Measurements from ENCODE around the gene MAB21L2. TPM values are rescaled to one million over a fixed set of nuclear protein-coding genes. Genes with fewer than 3 reads are reported as not detected.
A peak's percentile ranks its signal among the peaks of the same experiment; 100 is the strongest.

MAB21L2 gene
- polyA plus RNA-seq, 1 donor: 24.5 TPM

DNA sequence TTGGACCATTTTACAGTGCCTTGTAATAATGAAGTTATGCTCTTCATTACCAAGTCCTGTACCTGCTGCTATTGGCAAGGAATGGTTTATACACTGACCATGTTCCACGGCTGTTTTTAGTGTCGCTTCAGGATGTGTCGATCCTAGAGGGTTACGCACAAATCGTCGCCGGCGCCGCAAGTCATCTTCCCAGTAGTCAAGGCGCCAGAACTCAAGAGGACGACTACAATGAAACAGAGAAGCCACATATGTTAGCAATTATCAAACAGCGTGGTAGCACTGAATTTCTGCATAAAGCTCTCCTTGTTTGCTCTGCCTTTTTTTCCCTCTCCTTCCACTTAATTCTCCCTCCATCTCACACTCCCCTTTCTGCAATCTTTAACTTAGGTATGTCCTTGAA lies 17.0 kb downstream of the MAB21L2 start:
- H3K27ac ChIP-seq (ENCODE audit: low read length): no peak overlapping the region
- H3K4me3 ChIP-seq (ENCODE audit: low read length): no peak overlapping the region
- WGBS (ENCODE audit: insufficient coverage, low lambda C conversion rate): 100% methylated on average over 4 of the region's 12 CpGs

DNA sequence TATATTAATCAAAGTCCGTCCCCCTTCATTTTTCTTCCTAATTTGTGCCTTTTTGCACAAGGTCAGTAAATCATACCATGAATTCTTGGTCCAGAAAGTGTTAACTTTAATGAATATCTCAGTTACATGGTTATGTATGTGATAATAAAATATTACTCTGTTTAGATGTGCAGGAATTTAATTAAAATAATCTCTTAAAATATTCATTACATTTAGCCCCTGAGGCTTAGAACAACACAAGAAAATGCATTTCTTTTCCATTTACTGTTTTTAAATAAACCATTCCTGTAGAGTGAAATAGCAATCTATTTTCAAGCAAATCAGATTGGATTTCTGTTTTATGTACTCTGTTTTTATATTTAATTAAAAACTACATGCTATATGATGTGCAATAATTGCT lies 17.6 kb downstream of the MAB21L2 start:
- no peaks in the 10 kb centered on the region for H3K9me3 ChIP-seq (ENCODE audit: control insufficient read depth, low read depth, low read length)
- H3K27me3 ChIP-seq (ENCODE audit: control insufficient read depth, insufficient read depth, low read length): no peaks in the 10 kb centered on the region
- peaks cover 5% of the 10 kb centered on the region for H3K36me3 ChIP-seq (ENCODE audit: control insufficient read depth, insufficient read depth, low read length)
- no peak overlapping the region for H3K4me3 ChIP-seq (ENCODE audit: low read length)
- H3K27ac ChIP-seq (ENCODE audit: low read length): no peak overlapping the region
- DNase-seq: no peak
- 100% methylated on average over 1 of the region's 1 CpG for WGBS (ENCODE audit: insufficient coverage, low lambda C conversion rate)
- H3K4me1 ChIP-seq (ENCODE audit: control insufficient read depth, insufficient read depth, low read length): no peaks in the 10 kb centered on the region

More for the DNA sequence above, 17.0 kb downstream of the MAB21L2 start:
- Histone ChIP-seq H3K27me3 (ENCODE audit: control insufficient read depth, insufficient read depth, low read length) (no peaks in the 10 kb centered on the region), H3K36me3 (ENCODE audit: control insufficient read depth, insufficient read depth, low read length) (peaks cover 5% of the 10 kb centered on the region), H3K9me3 (ENCODE audit: control insufficient read depth, low read depth, low read length) (no peaks in the 10 kb centered on the region), H3K4me1 (ENCODE audit: control insufficient read depth, insufficient read depth, low read length) (no peaks in the 10 kb centered on the region)
- DNase-seq: no peak

DNA sequence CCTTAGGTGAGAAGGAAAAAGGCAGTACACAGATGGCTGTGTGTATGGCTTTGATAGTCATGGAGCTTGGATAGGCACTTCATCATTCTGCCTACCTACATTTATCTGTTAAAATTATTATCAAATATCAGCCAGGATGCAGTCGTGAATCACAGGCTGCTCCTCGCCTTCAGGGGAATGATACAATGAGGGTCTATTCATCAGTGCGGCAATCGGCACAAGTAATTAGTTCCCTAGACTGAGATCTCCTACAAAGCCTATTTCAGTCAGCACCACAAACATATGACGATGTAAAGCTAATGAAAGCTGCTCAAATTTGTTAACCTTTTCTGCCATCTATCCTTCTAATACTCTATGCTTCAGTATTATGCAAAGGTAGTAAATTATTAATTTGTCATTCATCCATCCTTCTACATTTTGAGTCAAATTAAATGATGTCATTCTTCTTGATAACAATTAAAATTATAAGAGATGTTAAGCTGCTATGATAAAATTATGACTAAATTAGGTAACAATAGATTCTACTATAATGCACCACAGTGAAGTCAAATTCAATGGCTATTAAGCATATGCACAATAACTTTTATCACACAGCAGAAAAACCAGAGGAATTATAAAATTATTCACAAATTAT lies 19.0 kb downstream of the MAB21L2 start:
- H3K9me3 ChIP-seq (ENCODE audit: control insufficient read depth, low read depth, low read length): no peaks in the 10 kb centered on the region
- H3K4me3 ChIP-seq (ENCODE audit: low read length): no peak overlapping the region
- peaks cover 4% of the 10 kb centered on the region for H3K36me3 ChIP-seq (ENCODE audit: control insufficient read depth, insufficient read depth, low read length)
- H3K4me1 ChIP-seq (ENCODE audit: control insufficient read depth, insufficient read depth, low read length): no peaks in the 10 kb centered on the region
- DNase-seq: no peak
- H3K27me3 ChIP-seq (ENCODE audit: control insufficient read depth, insufficient read depth, low read length): no peaks in the 10 kb centered on the region
- no CpG with 5 or more reads among the region's 5 CpGs for WGBS (ENCODE audit: insufficient coverage, low lambda C conversion rate)
- H3K27ac ChIP-seq (ENCODE audit: low read length): no peak overlapping the region

- WGBS (ENCODE audit: insufficient coverage, low lambda C conversion rate): no CpG with 5 or more reads among the region's 3 CpGs
- no peak for DNase-seq
These were observed 27.2 kb downstream of the MAB21L2 start for GRCh38 chr4:150609131-150609530.

DNA sequence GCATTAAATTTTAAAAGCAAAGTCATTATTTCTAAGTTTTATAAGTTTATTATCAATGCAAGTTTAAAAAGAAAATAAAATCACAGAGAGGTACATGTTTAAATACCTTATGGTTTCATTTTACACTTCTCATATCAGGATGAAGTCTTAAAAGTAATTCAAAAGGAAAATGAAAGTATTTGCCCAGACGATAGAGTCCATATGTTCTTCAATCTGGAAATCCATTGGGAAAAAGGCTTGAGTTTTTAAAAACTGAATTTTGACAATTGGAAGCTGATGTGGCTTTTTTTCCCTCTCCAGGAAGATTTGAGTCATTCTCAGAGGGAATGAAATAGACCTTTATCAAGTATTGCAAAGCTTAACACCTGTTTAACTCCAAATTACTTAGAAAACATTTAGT lies 37.1 kb downstream of the MAB21L2 start:
- Histone ChIP-seq H3K4me3 (ENCODE audit: low read length) (no peak overlapping the region), H3K9me3 (ENCODE audit: control insufficient read depth, low read depth, low read length) (no peaks in the 10 kb centered on the region), H3K27ac (ENCODE audit: low read length) (no peak overlapping the region), H3K27me3 (ENCODE audit: control insufficient read depth, insufficient read depth, low read length) (no peaks in the 10 kb centered on the region), H3K4me1 (ENCODE audit: control insufficient read depth, insufficient read depth, low read length) (no peaks in the 10 kb centered on the region), H3K36me3 (ENCODE audit: control insufficient read depth, insufficient read depth, low read length) (no peaks in the 10 kb centered on the region)
- DNase-seq: peak in 1 of 2 donors; percentile 12
- WGBS (ENCODE audit: insufficient coverage, low lambda C conversion rate): no CpG with 5 or more reads among the region's 1 CpG

More at GRCh38 chr4:150609131-150609530, 27.2 kb downstream of the MAB21L2 start:
- no peak overlapping the region for H3K27ac ChIP-seq (ENCODE audit: low read length)
- no peaks in the 10 kb centered on the region for H3K4me1 ChIP-seq (ENCODE audit: control insufficient read depth, insufficient read depth, low read length)
- no peaks in the 10 kb centered on the region for H3K9me3 ChIP-seq (ENCODE audit: control insufficient read depth, low read depth, low read length)
- H3K4me3 ChIP-seq (ENCODE audit: low read length): no peak overlapping the region
- no peaks in the 10 kb centered on the region for H3K27me3 ChIP-seq (ENCODE audit: control insufficient read depth, insufficient read depth, low read length)
- H3K36me3 ChIP-seq (ENCODE audit: control insufficient read depth, insufficient read depth, low read length): no peaks in the 10 kb centered on the region

DNA sequence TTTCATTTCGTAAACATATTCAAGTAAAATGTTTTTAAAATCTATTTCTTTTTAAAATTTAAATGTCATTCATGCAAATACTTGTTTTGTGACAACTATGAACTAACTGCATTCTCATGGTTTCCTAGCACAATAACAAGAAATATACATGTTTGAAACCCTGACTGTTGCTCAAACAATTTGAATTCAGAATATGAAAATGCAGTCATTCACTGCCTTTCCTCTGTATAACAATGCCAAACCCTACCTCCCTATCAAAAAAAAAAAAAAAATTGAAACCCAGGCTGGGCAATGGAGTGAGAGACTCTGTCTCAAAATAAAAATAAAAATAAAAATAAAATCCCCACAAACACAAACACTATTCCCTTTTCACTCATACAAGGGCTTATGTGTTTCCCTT lies 42.1 kb downstream of the MAB21L2 start:
- no peak overlapping the region for H3K4me3 ChIP-seq (ENCODE audit: low read length)
- 100% methylated on average over 1 of the region's 1 CpG for WGBS (ENCODE audit: insufficient coverage, low lambda C conversion rate)

DNA sequence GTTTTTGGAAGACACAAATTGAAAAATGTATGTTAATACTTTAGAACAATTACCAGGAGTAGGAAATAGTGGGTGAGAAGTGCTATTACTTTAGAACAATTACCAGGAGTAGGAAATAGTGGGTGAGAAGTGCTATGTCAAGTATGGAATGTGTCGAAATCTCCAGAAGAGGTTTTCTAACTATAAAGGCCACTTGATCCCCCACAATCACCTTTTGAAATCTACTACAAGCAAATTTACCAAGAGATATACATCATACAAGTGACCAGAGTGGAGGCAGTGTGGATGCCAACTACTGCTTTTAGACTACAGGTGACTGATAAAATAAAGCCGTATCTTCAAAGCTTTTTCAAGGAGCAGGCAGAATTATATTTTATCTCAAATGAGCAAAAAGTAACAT lies 43.1 kb downstream of the MAB21L2 start:
- Histone ChIP-seq H3K9me3 (ENCODE audit: control insufficient read depth, low read depth, low read length) (no peaks in the 10 kb centered on the region), H3K4me1 (ENCODE audit: control insufficient read depth, insufficient read depth, low read length) (no peaks in the 10 kb centered on the region), H3K36me3 (ENCODE audit: control insufficient read depth, insufficient read depth, low read length) (no peaks in the 10 kb centered on the region), H3K4me3 (ENCODE audit: low read length) (no peak overlapping the region), H3K27me3 (ENCODE audit: control insufficient read depth, insufficient read depth, low read length) (no peaks in the 10 kb centered on the region), H3K27ac (ENCODE audit: low read length) (no peak overlapping the region)
- WGBS (ENCODE audit: insufficient coverage, low lambda C conversion rate): 100% methylated on average over 1 of the region's 2 CpGs
- no peak for DNase-seq

More for the DNA sequence above, 42.1 kb downstream of the MAB21L2 start:
- DNase-seq: no peak
- Histone ChIP-seq H3K27ac (ENCODE audit: low read length) (no peak overlapping the region), H3K27me3 (ENCODE audit: control insufficient read depth, insufficient read depth, low read length) (no peaks in the 10 kb centered on the region), H3K4me1 (ENCODE audit: control insufficient read depth, insufficient read depth, low read length) (no peaks in the 10 kb centered on the region), H3K36me3 (ENCODE audit: control insufficient read depth, insufficient read depth, low read length) (no peaks in the 10 kb centered on the region), H3K9me3 (ENCODE audit: control insufficient read depth, low read depth, low read length) (no peaks in the 10 kb centered on the region)

DNA sequence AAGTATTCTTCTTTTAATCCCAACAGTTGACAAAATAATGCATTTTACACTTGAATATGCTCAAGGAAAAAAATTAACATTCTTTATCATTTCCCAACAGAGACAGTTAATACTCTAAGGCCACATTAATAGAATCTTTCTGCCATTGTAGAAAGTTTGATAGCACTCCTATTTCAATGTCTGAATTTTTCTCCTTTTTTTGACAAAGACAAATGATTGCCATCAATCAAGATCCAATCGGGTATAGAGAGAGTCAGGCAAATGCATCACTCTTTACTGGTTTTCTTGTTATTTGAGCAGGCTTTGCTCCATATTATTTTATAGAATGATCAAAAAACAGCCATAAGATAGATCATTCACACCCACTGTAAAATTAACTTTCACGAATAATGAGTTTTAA lies 46.1 kb downstream of the MAB21L2 start:
- H3K27ac ChIP-seq (ENCODE audit: low read length): no peak overlapping the region
- no peaks in the 10 kb centered on the region for H3K27me3 ChIP-seq (ENCODE audit: control insufficient read depth, insufficient read depth, low read length)
- no CpG with 5 or more reads among the region's 2 CpGs for WGBS (ENCODE audit: insufficient coverage, low lambda C conversion rate)

DNA sequence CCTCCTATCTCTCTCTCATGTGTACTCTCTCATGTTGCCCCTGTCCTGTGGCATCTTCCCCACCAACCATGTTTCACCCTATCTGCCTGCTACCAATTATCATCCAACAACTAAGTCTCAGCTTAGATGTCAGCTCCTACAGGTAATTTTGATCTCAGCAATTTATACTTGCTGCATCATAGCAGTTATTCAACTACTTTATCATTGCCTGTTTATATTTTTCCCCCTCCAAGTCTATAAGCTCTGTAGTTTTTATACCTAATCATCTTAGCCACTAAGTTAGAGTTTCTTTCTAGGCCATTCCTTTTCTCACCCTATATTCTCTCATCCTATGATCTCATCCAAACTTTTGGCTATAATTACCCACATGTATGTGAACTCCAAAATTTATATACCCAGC lies 50.7 kb downstream of the MAB21L2 start:
- no peak overlapping the region for H3K4me3 ChIP-seq (ENCODE audit: low read length)
- H3K36me3 ChIP-seq (ENCODE audit: control insufficient read depth, insufficient read depth, low read length): no peaks in the 10 kb centered on the region
- no peaks in the 10 kb centered on the region for H3K27me3 ChIP-seq (ENCODE audit: control insufficient read depth, insufficient read depth, low read length)
- no peak for DNase-seq
- no peaks in the 10 kb centered on the region for H3K4me1 ChIP-seq (ENCODE audit: control insufficient read depth, insufficient read depth, low read length)
- H3K9me3 ChIP-seq (ENCODE audit: control insufficient read depth, low read depth, low read length): peaks cover 3% of the 10 kb centered on the region
- no peak overlapping the region for H3K27ac ChIP-seq (ENCODE audit: low read length)

More for the DNA sequence above, 46.1 kb downstream of the MAB21L2 start:
- no peaks in the 10 kb centered on the region for H3K9me3 ChIP-seq (ENCODE audit: control insufficient read depth, low read depth, low read length)
- DNase-seq: no peak
- H3K36me3 ChIP-seq (ENCODE audit: control insufficient read depth, insufficient read depth, low read length): no peaks in the 10 kb centered on the region
- H3K4me1 ChIP-seq (ENCODE audit: control insufficient read depth, insufficient read depth, low read length): no peaks in the 10 kb centered on the region
- no peak overlapping the region for H3K4me3 ChIP-seq (ENCODE audit: low read length)
